NCI-H2081 (cell line): ENCODE measurements around the gene SDR9C7.
"Not testable (repeated sequence)": the region's sequence is repeated elsewhere in the genome, so short reads cannot be mapped to it uniquely, and the experiment has no call there.

Experiments
- DNase-seq, 2 experiments: peaks; one replicate each; lab custom pipeline; 2025; lab: John Stamatoyannopoulos, UW

The SDR9C7 gene

DNA sequence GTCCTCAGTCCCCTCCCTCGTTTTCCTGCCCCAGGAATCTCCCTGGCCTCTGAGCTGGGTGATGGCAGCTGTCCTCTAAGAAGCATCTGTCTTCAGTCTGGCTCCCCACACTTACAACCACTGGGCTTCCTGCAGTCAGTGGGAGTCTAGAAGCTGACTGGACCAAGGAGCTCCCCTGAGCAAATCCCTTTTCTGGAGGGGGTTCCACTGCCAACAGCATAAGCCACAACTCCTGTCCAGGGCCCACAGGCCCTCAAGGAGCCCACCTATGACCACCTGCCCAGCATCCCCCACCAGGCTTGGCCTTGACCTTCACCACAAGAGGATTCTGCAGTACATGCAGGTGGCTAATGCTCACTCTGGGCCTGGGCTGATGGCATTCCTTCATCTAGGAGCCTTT is 19.1 kb upstream of the SDR9C7 start:
- DNase-seq, result no peak

- no peak for DNase-seq
Measured at GRCh38 chr12:56951582-56952339, 17.6 kb upstream of the SDR9C7 start.

DNA sequence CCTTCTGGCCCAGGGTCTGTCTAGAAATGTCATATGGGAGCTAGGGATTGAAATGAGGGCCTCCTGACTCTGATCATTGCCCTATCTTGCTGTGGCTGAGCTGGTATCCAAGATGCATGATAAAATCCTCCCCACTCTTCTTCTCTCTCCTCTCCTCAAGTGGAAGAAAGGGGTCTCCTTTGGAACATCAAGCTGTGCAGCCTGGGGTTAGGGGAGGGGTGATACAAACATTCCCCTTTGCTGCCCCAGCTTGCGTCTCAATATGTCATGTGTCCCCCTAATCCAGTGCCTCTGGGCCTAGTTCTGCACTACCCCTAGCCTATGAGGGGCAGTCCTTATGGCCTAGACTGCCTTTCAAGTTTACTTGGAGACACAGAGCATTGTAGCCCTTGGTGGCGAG is 14.7 kb upstream of the SDR9C7 start:
- no peak for DNase-seq

DNA sequence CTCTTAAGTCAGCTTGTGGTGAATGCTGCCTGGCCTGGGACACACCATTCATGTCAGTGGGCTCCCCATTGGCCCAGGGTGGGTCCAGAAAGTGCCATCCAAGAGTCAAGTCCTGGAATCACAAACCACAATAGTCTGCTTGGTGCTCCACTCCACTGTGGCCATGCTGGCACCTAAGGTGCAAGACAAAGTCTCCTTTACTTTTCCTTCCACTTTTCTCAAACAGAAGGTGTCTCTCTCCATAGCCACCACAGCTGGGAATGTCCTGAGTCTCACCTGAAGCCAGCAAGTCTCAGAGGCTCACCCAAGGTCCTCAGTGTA is 14.2 kb upstream of the SDR9C7 start:
- no peak for DNase-seq

DNA sequence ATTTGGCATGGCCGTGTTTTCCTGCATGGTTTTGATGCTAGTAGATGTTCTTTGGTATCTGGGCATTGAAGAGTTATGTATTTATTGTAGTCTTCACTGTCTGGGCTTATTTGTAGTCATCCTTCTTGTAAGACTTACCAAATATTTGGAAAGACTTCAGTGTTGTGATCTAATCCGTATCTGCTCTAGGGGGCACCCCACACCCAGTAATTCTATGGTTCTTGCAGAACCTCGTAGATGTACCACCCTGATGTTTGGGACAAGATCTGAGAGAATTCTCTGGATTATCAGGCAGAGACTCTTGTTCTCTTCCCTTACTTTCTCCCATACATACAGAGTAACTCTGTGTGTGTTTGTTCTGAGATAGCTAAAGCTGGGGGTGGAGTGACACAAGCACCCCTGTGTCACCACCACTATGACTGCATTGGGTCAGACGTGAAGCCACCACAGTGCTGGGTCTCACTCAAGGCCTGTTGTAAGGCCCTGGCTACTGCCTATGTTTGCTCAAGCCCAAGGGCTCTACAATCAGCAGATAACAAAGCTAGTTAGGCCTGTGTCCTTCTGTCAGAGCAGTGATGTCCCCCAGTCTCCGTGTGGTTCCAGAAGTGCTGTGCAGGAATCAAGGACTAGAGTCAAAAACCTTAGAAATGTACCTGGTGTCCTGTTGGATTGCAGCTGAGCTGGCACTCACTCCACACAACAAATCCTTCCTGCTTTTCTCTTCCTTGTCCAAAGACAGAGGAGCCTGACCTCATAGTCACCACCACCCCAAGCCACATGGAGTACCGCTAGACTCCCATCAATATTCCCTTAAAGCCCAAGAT is 13.6 kb upstream of the SDR9C7 start:
- DNase-seq, result no peak

- DNase-seq, result no peak
Measured at GRCh38 chr12:56943878-56944277, 9.7 kb upstream of the SDR9C7 start.

GRCh38 chr12:56943374-56943773 is 9.2 kb upstream of the SDR9C7 start:
- DNase-seq, result not testable (repeated sequence)

DNA sequence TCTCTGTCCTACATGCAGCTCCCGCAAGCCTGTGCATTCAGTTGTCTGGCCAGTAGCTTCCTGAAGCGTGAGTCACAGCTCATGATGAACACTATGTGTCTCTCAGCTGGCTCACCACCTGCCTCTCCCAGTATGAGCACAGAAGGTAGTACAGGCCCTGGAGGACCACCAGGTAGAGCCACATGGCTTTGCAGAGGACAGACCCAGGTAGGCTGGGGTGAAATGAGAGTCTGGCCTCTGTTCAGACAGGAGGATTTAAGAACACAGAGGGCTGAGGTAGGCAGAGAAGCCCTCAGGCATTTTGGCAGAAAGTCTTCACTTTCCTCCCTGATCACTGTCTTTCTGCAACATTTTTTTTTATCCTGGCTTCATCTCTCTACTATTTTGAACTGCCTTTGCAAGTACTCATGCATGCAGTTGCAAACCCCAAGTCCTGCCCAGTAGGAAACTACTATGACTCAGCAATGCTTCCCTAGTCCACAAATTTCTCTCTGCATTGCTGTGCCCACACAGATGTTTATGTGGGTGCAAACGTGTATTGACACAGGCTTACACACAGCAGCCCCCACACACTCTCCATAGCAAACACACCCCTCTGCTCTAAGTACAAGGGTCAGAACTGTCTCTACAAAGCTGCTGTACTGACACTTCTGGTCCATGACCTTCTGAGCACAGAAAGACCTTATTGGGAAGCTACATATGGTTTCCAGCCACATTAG is 7.2 kb upstream of the SDR9C7 start:
- no peak for DNase-seq

- not testable (repeated sequence) for DNase-seq
Measured at GRCh38 chr12:56940942-56941298, 6.7 kb upstream of the SDR9C7 start.

DNA sequence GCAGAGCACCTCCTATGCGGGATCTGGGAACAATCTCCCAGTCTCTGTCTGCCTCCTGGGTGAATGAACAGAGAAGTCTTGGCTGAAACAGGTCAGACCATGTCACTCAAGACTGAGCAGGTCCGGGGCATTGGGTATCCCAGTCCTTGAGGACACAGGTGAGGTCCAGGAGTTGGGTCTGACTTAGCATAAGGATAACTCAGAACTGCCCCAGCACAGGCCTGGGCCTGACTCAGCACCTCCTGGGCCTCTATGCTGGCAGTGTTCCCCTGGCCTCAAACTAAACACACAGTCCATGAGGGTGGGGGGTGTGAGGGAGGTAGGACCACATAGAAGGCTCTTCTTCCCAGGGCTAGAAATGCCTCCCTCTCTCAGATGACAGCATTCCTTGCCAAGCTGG is 1.5 kb upstream of the SDR9C7 start:
- DNase-seq, result no peak

GRCh38 chr12:56935157-56935556 is 949 bp upstream of the SDR9C7 start:
- DNase-seq, result no peak

DNA sequence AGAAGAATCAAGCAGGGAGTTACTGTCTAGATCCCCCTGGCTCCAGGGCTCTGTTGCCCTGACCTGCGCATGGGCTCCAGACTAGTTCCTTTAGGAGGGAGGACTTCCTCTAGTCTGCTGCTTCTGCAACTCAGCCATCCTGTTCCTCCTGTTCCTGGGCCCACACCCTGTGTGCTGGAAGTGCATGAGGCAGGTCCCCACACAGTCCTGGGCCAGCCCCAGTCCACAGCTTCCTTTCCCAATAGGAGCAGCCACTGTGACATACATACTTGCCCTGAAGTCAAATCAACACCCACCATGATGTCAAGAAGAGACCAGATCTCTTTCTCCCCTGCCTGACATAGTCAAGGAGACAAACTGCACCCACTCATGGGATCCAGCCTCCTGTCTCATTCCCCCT is 1.3 kb downstream of the SDR9C7 start:
- no peak for DNase-seq

DNA sequence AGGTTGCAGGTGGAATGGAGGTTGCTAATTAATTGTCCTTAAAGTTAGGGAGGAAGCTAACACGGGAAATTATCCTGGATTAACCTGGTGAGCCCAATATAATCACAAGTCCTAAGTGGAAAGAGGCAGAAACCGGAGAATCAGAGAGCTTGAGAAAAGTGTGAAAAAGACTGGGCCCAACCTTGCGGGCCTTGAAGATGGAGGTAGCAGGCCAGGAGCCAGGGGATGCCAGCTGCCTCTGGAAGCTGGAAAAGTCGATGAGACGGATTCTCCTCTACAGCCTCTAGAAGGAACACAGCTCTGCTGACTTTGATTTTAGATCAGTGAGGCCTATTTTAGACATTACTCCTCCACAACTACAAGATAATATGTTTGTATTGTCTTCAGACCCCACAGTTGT is 2.1 kb downstream of the SDR9C7 start:
- DNase-seq, result no peak

DNA sequence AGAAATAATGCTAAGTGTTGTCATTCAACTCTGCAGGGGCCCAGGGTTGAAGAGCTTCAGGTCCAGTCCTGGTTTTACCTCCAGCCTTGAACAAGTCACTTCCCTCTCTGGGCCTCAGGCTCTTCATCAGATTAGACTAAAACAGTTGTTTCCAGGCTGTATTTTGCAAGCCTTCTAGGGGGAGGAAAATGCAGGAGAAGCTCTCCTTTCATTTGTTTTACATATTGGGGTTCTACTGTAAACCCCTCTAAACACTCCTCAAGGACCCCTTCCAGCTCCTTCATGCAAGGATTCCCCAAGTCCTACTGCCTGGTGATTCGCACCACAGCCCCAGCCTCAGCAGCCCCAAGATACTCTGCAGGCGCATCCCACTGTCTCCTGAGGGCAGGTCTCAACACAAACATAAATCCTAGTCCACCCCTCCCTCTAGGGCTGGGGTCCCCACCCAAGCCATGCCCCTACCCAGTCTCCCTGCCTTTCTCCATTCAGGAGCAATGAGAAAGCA is 2.7 kb downstream of the SDR9C7 start:
- DNase-seq, result no peak

DNA sequence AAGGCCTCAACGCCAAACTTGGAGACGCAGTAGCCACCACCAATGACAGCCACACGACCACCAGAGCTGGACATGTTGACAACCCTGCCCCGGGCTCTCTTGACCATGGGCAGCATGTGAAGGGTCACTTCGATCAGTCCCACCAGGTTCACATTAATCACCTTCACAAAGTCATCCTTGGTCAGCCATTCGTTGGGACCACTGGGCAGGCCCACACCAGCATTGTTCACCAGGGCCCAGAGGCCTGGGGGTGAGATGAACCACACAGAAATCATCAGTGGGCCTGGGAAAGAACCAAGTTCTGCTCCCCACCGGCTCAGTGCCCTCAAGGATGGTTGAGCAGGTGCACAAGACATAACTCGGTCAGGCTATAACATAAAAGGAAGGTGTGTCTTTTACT is 4.0 kb downstream of the SDR9C7 start:
- no peak for DNase-seq

DNA sequence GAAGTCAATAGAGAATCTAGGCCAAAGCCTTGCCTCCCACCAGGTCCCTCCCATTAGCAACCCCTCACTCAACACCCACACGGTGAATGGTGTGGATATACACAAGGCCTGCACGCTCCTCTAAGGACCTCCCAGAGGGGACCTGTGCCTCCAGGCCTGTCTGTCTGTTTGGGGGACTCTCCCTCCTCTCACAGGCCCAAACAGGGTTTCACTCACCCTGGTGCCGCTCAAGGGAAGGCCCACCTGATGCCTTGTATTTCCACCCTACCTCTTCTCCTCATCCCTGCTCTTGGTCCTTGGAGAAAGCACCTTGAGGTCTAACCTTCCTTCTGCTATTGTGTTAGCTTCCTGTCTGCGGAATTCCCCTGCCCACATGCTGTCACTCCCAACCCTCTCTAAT is 4.4 kb downstream of the SDR9C7 start:
- DNase-seq, result no peak

GRCh38 chr12:56928262-56928661 is 5.9 kb downstream of the SDR9C7 start:
- no peak for DNase-seq

GRCh38 chr12:56927281-56927680 is 6.9 kb downstream of the SDR9C7 start:
- DNase-seq, result no peak

GRCh38 chr12:56922031-56922430 is 12.2 kb downstream of the SDR9C7 start:
- DNase-seq, result no peak

- DNase-seq, result no peak
Measured at GRCh38 chr12:56921346-56921745, 12.9 kb downstream of the SDR9C7 start.

GRCh38 chr12:56918139-56918538 is 16.1 kb downstream of the SDR9C7 start:
- not testable (repeated sequence) for DNase-seq

DNA sequence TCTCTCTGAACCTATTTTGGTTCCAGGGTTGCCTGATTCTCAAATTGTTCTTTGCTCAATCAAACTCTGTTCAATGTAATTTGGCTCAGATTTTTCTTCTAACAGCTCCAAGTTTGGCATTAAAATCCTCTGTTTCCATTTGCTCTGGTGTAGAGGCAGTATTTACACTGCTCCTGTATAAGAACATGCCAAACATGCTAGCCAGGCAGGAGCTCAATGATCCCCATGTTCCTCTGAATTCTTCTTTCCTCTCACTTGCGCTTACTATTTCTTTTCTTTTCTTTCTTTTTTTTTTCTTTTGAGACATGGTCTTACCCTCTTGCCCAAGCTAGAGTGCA is 17.2 kb downstream of the SDR9C7 start:
- DNase-seq, result no peak
